OCI-LY1 (cell line): ENCODE measurements around the gene RBM43.

ENCODE experiments used
- H2AFZ ChIP-seq: fragments of 200-600 bp; sonication (generic), shearing (Covaris generic); 2 replicates; pipeline ENCODE4 v1.6.0; 2014; ENCODE audit warnings: antibody characterized with exemption, mild to moderate bottlenecking, low read length
- H3F3A ChIP-seq: fragments of 200-600 bp; sonication (generic), shearing (Covaris generic); 2 replicates; pipeline ENCODE4 v1.6.0; 2014; ENCODE audit warnings: mild to moderate bottlenecking, antibody characterized with exemption, low read length, moderate library complexity; ENCODE audit not compliant: insufficient read depth
- H3K27ac ChIP-seq: fragments of 200-600 bp; sonication (generic); 2 replicates; pipeline ENCODE4 v1.5.1; 2014; ENCODE audit warnings: low read length, mixed run types, mild to moderate bottlenecking, low read depth; ENCODE audit not compliant: poor library complexity, severe bottlenecking
- H3K27me3 ChIP-seq: fragments of 200-600 bp; sonication (generic); 2 replicates; pipeline ENCODE4 v1.6.0; 2014; ENCODE audit warnings: antibody characterized with exemption, mild to moderate bottlenecking, low read length, moderate library complexity; ENCODE audit not compliant: insufficient read depth
- H3K36me3 ChIP-seq: fragments of 200-600 bp; sonication (generic); 2 replicates; pipeline ENCODE4 v1.6.1; 2014; ENCODE audit warnings: mild to moderate bottlenecking, antibody characterized with exemption, low read length, moderate library complexity, mixed read lengths; ENCODE audit not compliant: insufficient read depth
- H3K4me1 ChIP-seq: fragments of 200-600 bp; sonication (generic); 2 replicates; pipeline ENCODE4 v1.5.1; 2014; ENCODE audit warnings: mild to moderate bottlenecking, low read length, moderate library complexity; ENCODE audit not compliant: insufficient read depth, severe bottlenecking
- H3K4me2 ChIP-seq: fragments of 200-600 bp; sonication (generic), shearing (Covaris generic); 2 replicates; pipeline ENCODE4 v1.6.1; 2014; ENCODE audit warnings: low read length
- H3K4me3 ChIP-seq: fragments of 200-600 bp; sonication (generic); 2 replicates; pipeline ENCODE4 v1.5.1; 2014; ENCODE audit warnings: low read length, low read depth, mild to moderate bottlenecking, mixed read lengths; ENCODE audit not compliant: poor library complexity, severe bottlenecking
- H3K79me2 ChIP-seq: fragments of 200-600 bp; shearing (Covaris generic); 2 replicates; pipeline ENCODE4 v1.6.1; 2016; ENCODE audit warnings: mixed run types, low read length, mixed read lengths; ENCODE audit not compliant: insufficient read depth
- H3K9ac ChIP-seq: fragments of 200-600 bp; sonication (generic), shearing (Covaris generic); 2 replicates; pipeline ENCODE4 v1.6.1; 2014; ENCODE audit warnings: mild to moderate bottlenecking, low read length, mixed read lengths
- H3K9me2 ChIP-seq: fragments of 200-600 bp; sonication (generic), shearing (Covaris generic); 2 replicates; pipeline ENCODE4 v1.6.1; 2014; ENCODE audit warnings: low read depth, mild to moderate bottlenecking, low read length, mixed read lengths
- H3K9me3 ChIP-seq: fragments of 200-600 bp; shearing (Covaris generic); 2 replicates; pipeline ENCODE4 v1.6.1; 2014; ENCODE audit warnings: low read length, mixed read lengths
- H4K20me1 ChIP-seq: fragments of 200-600 bp; sonication (generic), shearing (Covaris generic); 2 replicates; pipeline ENCODE4 v1.6.0; 2016; ENCODE audit warnings: mild to moderate bottlenecking, low read length; ENCODE audit not compliant: insufficient read depth
- CTCF ChIP-seq: fragments of 200-600 bp; sonication (generic), shearing (Covaris generic); IDR thresholded peaks from 2 replicates; pipeline ENCODE4 v1.5.1; 2017; ENCODE audit warnings: mild to moderate bottlenecking, antibody characterized with exemption, low read length, moderate library complexity, mixed read lengths
- EZH2 ChIP-seq: fragments of 200-600 bp; sonication (generic), shearing (Covaris generic); IDR thresholded peaks from 2 replicates; pipeline ENCODE4 v1.8.0; 2017; ENCODE audit warnings: borderline replicate concordance, mixed run types, mild to moderate bottlenecking, antibody characterized with exemption, low read length, moderate library complexity, mixed read lengths

Gene RBM43

GRCh38 chr2:151258121-151258520, 3.5 kb downstream of the RBM43 start:
- TF ChIP-seq CTCF (no peak), EZH2 (no peak)
- H3K36me3 ChIP-seq, result no peaks in the 10 kb centered on the region
- no peaks in the 10 kb centered on the region for H3K79me2 ChIP-seq
- no peak overlapping the region for H3K4me3 ChIP-seq
- no peaks in the 10 kb centered on the region for H3F3A ChIP-seq
- H3K4me1 ChIP-seq, result peaks cover 17% of the 10 kb centered on the region
- H3K9me3 ChIP-seq, result no peaks in the 10 kb centered on the region
- no peak overlapping the region for H3K4me2 ChIP-seq
- no peaks in the 10 kb centered on the region for H4K20me1 ChIP-seq
- H3K27me3 ChIP-seq, result no peaks in the 10 kb centered on the region
- H2AFZ ChIP-seq, result no peak overlapping the region
- no peak overlapping the region for H3K9ac ChIP-seq
- H3K27ac ChIP-seq, result no peak overlapping the region
- no peaks in the 10 kb centered on the region for H3K9me2 ChIP-seq

- Histone ChIP-seq H3K4me2 (no peak overlapping the region), H2AFZ (no peak overlapping the region), H4K20me1 (no peaks in the 10 kb centered on the region), H3F3A (no peaks in the 10 kb centered on the region), H3K9ac (no peak overlapping the region), H3K9me3 (peaks cover 10% of the 10 kb centered on the region; the same call in 1 of the 2 replicates), H3K4me3 (no peak overlapping the region), H3K9me2 (no peaks in the 10 kb centered on the region), H3K79me2 (no peaks in the 10 kb centered on the region), H3K27me3 (no peaks in the 10 kb centered on the region), H3K4me1 (no peaks in the 10 kb centered on the region), H3K27ac (no peak overlapping the region), H3K36me3 (peaks cover 15% of the 10 kb centered on the region; the same call in 1 of the 2 replicates)
- TF ChIP-seq EZH2 (no peak), CTCF (no peak)
Observed at GRCh38 chr2:151252646-151253045, 9.0 kb downstream of the RBM43 start.

- Histone ChIP-seq H3K4me3 (no peak overlapping the region), H3K4me1 (no peaks in the 10 kb centered on the region), H3K9ac (no peak overlapping the region), H3F3A (no peaks in the 10 kb centered on the region), H3K27ac (no peak overlapping the region), H3K9me3 (peaks cover 10% of the 10 kb centered on the region; the same call in 1 of the 2 replicates), H3K9me2 (no peaks in the 10 kb centered on the region), H4K20me1 (no peaks in the 10 kb centered on the region), H3K79me2 (no peaks in the 10 kb centered on the region), H3K4me2 (no peak overlapping the region), H3K36me3 (peaks cover 15% of the 10 kb centered on the region; the same call in 1 of the 2 replicates), H2AFZ (no peak overlapping the region), H3K27me3 (no peaks in the 10 kb centered on the region)
- TF ChIP-seq EZH2, result no peak
- TF ChIP-seq CTCF, result no peak
Observed at GRCh38 chr2:151251012-151251411, 10.7 kb downstream of the RBM43 start.
